PC-3 (cell line): ENCODE results near the gene CFAP20DC. TPM values are rescaled to one million over a fixed set of nuclear protein-coding genes. Genes with fewer than 3 reads are reported as not detected.

Experiments
- ATAC-seq: fragments of 200-7000 bp; cut with Tn5 transposase; 2 replicates; pipeline ENCODE4 v1.9.1; 2020; ENCODE audit warnings: mild to moderate bottlenecking, moderate library complexity
- BruUV-seq: library from RNA; stranded (reverse); fragments of 400-500 nt; replicated peaks from 2 replicates; lab custom pipeline; 2021; lab: Mats Ljungman, UMichigan
- CTCF ChIA-PET: fragments of 300-600 bp; sonication (Branson Sonifier 250); formaldehyde crosslinking; loops from one replicate; lab custom pipeline; 2022; ENCODE audit warnings: antibody characterized with exemption; lab: Charles Lee
- POLR2A ChIA-PET: fragments of 300-600 bp; sonication (Branson Sonifier 250); formaldehyde crosslinking; loops from one replicate; lab custom pipeline; 2022; ENCODE audit warnings: antibody characterized with exemption; ENCODE audit not compliant: unreplicated experiment; lab: Charles Lee
- DNase-seq: peaks from one replicate; pipeline ENCODE4 v3.0.0-alpha.2; 2015
- H2AFZ ChIP-seq: fragments of 300-600 bp; sonication (generic); 2 replicates; pipeline ENCODE4 v1.6.0; 2016; ENCODE audit warnings: antibody characterized with exemption, low read length
- H3F3A ChIP-seq: fragments of 300-600 bp; sonication (generic); one replicate; pipeline ENCODE4 v1.6.0; 2017; ENCODE audit warnings: antibody characterized with exemption, low read length, control low read depth, mild to moderate bottlenecking; ENCODE audit not compliant: unreplicated experiment
- H3K27ac ChIP-seq: fragments of 300-600 bp; sonication (generic); 2 replicates; pipeline ENCODE4 v1.5.1; 2016; ENCODE audit warnings: mild to moderate bottlenecking, low read length
- H3K27me3 ChIP-seq: fragments of 300-600 bp; sonication (generic); 2 replicates; pipeline ENCODE4 v1.6.1; 2016; ENCODE audit warnings: low read length, mixed read lengths
- H3K36me3 ChIP-seq: fragments of 300-600 bp; sonication (generic); 2 replicates; pipeline ENCODE4 v1.6.1; 2016; ENCODE audit warnings: low read depth, mixed run types, low read length, mixed read lengths
- H3K4me1 ChIP-seq: fragments of 300-600 bp; sonication (generic); 2 replicates; pipeline ENCODE4 v1.5.1; 2016; ENCODE audit warnings: low read length; ENCODE audit not compliant: insufficient read depth
- H3K4me2 ChIP-seq: fragments of 300-600 bp; sonication (generic); 2 replicates; pipeline ENCODE4 v1.6.0; 2016; ENCODE audit warnings: low read length
- H3K4me3 ChIP-seq: fragments of 300-600 bp; sonication (generic); 2 replicates; pipeline ENCODE4 v1.5.1; 2016; ENCODE audit warnings: mild to moderate bottlenecking, low read length, mixed read lengths
- H3K79me2 ChIP-seq: fragments of 300-600 bp; sonication (generic); 2 replicates; pipeline ENCODE4 v1.6.1; 2017; ENCODE audit warnings: low read length, mixed read lengths
- H3K9ac ChIP-seq: fragments of 300-600 bp; sonication (generic); 2 replicates; pipeline ENCODE4 v1.6.0; 2016; ENCODE audit warnings: mild to moderate bottlenecking, low read length
- H3K9me2 ChIP-seq: fragments of 300-600 bp; sonication (generic); replicated peaks from 2 replicates; pipeline ENCODE4 v1.6.1; 2016; ENCODE audit warnings: mixed run types, low read length, mixed read lengths
- H3K9me3 ChIP-seq: fragments of 300-600 bp; sonication (generic); 2 replicates; pipeline ENCODE4 v1.6.1; 2016; ENCODE audit warnings: low read length, mixed read lengths
- H4K20me1 ChIP-seq: fragments of 300-600 bp; sonication (generic); 2 replicates; pipeline ENCODE4 v1.6.1; 2016; ENCODE audit warnings: low read length, mixed read lengths
- EZH2 ChIP-seq: fragments of 300-600 bp; sonication (generic); IDR thresholded peaks from one replicate; pipeline ENCODE4 v1.6.1; 2017; ENCODE audit warnings: antibody characterized with exemption, mild to moderate bottlenecking, low read length; ENCODE audit not compliant: unreplicated experiment
- EZH2phosphoT487 ChIP-seq: fragments of 300-600 bp; sonication (generic); IDR thresholded peaks from 2 replicates; pipeline ENCODE4 v1.6.1; 2018; ENCODE audit warnings: mild to moderate bottlenecking, antibody characterized with exemption, low read length, borderline replicate concordance
- intact Hi-C: fragments of 100-400 bp; cut with micrococcal nuclease; formaldehyde crosslinking; loops from 2 replicates; pipeline ENCODE4 v1.9.0; 2023
- total RNA-seq: library from RNA; depleted of rRNA; stranded (reverse); fragments of >200 nt; gene quantifications from 2 replicates; pipeline ENCODE4 v1.2.3, GENCODE V29; 2014
- TF ChIP-seq, protein P1 (sequence below): fragments of 300-600 bp; sonication (generic); conservative IDR thresholded peaks from 2 replicates; pipeline ENCODE4 v1.5.1; 2017; ENCODE audit warnings: antibody characterized with exemption, low read depth, mild to moderate bottlenecking, low read length

Gene CFAP20DC
- total RNA-seq, 1 experiment from 2014 or later = 15.4 TPM

- Histone ChIP-seq H3K4me1 (no peaks in the 10 kb centered on the region), H2AFZ (no peak overlapping the region), H3K9ac (no peak overlapping the region), H3K4me2 (no peak overlapping the region), H3K27ac (no peak overlapping the region), H3K79me2 (no peaks in the 10 kb centered on the region), H3K27me3 (no peaks in the 10 kb centered on the region), H3K36me3 (no peaks in the 10 kb centered on the region), H3F3A (no peaks in the 10 kb centered on the region), H3K4me3 (no peak overlapping the region), H3K9me3 (no peaks in the 10 kb centered on the region), H4K20me1 (no peaks in the 10 kb centered on the region), H3K9me2 (no peaks in the 10 kb centered on the region)
- intact Hi-C loops = no loop called here
- TF ChIP-seq EZH2phosphoT487 (no peak), EZH2 (no peak)
- TF ChIP-seq, protein P1, sequence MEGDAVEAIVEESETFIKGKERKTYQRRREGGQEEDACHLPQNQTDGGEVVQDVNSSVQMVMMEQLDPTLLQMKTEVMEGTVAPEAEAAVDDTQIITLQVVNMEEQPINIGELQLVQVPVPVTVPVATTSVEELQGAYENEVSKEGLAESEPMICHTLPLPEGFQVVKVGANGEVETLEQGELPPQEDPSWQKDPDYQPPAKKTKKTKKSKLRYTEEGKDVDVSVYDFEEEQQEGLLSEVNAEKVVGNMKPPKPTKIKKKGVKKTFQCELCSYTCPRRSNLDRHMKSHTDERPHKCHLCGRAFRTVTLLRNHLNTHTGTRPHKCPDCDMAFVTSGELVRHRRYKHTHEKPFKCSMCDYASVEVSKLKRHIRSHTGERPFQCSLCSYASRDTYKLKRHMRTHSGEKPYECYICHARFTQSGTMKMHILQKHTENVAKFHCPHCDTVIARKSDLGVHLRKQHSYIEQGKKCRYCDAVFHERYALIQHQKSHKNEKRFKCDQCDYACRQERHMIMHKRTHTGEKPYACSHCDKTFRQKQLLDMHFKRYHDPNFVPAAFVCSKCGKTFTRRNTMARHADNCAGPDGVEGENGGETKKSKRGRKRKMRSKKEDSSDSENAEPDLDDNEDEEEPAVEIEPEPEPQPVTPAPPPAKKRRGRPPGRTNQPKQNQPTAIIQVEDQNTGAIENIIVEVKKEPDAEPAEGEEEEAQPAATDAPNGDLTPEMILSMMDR = no peak
- no TSS peak for BruUV-seq
- POLR2A ChIA-PET = no interaction called here
- DNase-seq (no peak), ATAC-seq (no peak)
- CTCF ChIA-PET = no interaction called here
Measured at GRCh38 chr3:58868097-58868779, 181.6 kb downstream of the CFAP20DC start.

DNA sequence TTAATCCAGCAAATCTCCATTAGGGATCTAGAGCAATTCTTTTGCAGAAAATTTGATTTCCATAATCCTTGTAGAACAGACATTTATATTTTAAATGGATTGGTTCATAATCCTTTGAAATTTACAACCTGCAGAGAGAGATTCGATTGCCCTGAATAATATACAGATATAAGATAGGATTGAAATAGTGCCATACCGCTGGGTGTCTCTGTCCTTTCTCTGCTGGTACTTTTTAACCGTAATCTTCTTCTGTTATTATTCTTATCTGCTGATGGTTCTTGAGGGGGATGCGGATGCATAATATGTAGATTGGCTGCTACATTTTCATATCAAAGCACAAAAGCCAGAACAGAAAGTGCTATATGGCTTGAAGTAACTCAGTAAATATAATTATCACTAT, 182.2 kb downstream of the CFAP20DC start:
- Histone ChIP-seq H3F3A (no peaks in the 10 kb centered on the region), H3K36me3 (no peaks in the 10 kb centered on the region), H3K9me2 (no peaks in the 10 kb centered on the region), H3K4me1 (no peaks in the 10 kb centered on the region), H3K9me3 (no peaks in the 10 kb centered on the region), H3K27ac (no peak overlapping the region), H4K20me1 (no peaks in the 10 kb centered on the region), H2AFZ (no peak overlapping the region), H3K79me2 (no peaks in the 10 kb centered on the region), H3K4me2 (no peak overlapping the region), H3K27me3 (no peaks in the 10 kb centered on the region), H3K4me3 (no peak overlapping the region), H3K9ac (no peak overlapping the region)
- intact Hi-C loops = no loop called here
- ATAC-seq (no peak), DNase-seq (no peak)
- ChIA-PET POLR2A (no interaction called here), CTCF (no interaction called here)
- no TSS peak for BruUV-seq
- TF ChIP-seq, protein P1 = no peak
- no peak for TF ChIP-seq EZH2
- TF ChIP-seq EZH2phosphoT487 = no peak

DNA sequence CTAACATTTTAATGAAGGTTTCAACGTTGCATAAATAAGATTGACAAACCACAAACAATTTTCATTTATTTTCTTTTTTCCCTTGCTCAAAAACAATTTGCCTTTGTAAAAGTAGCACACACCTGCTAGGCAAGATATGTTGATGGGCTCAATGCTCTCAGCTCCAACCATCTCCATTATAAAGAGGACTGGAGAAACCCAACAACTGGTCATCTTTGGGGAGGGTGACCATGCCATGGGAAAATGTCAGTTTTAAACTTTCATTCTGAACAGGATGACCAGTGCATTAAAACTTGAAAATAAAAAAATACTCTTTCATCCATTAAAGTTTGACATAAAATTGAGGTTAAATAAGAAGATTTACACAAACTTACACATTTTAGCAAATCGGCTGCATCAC, 183.7 kb downstream of the CFAP20DC start:
- Histone ChIP-seq H3K4me1 (no peaks in the 10 kb centered on the region), H3K4me2 (no peak overlapping the region), H3K4me3 (no peak overlapping the region), H3K9me2 (no peaks in the 10 kb centered on the region), H3K27ac (no peak overlapping the region), H3F3A (no peaks in the 10 kb centered on the region), H4K20me1 (no peaks in the 10 kb centered on the region), H3K27me3 (no peaks in the 10 kb centered on the region), H3K36me3 (no peaks in the 10 kb centered on the region), H3K9me3 (no peaks in the 10 kb centered on the region), H3K9ac (no peak overlapping the region), H2AFZ (no peak overlapping the region), H3K79me2 (no peaks in the 10 kb centered on the region)
- DNase-seq (no peak), ATAC-seq (no peak)
- ChIA-PET POLR2A (no interaction called here), CTCF (no interaction called here)
- TF ChIP-seq, protein P1 = no peak
- TF ChIP-seq EZH2phosphoT487 = no peak
- no peak for TF ChIP-seq EZH2
- no TSS peak for BruUV-seq
- intact Hi-C loops = no loop called here
